H1 (cell line): Measurements from ENCODE around the gene PDE1A.

ENCODE experiments used
- CREB1 ChIP-seq: IDR thresholded peaks from 2 replicates; pipeline ENCODE4 v1.6.1; 2012; ENCODE audit warnings: inconsistent platforms
- SIRT6 ChIP-seq: IDR thresholded peaks from one replicate; pipeline ENCODE4 v1.7.1; 2012; ENCODE audit warnings: low read length, inconsistent platforms

DNA sequence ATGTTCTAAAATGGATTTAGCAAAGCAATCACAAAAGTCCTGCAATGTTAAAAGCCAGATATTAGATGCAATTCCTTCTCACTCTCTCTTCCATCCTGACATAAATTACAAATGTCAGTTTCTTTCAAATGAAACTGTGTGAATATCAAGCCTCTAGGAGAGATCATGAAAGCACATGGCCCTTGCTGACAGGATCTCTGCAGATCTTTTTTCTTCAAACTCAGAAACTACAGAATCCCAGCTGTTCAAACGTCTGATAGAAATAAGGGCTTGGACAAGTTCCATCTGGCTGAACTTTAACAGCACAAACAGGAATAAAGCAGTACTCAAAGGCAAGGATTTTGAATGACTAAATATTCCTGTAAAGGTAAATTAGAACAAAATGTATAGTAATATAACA is 47.6 kb downstream of the PDE1A start:
- TF ChIP-seq SIRT6 = no peak
- TF ChIP-seq CREB1 = no peak
